ENCODE measurements around the gene DUSP8.
A peak's percentile ranks its signal among the peaks of the same experiment; 100 is the strongest.

The DUSP8 gene

GRCh38 chr11:1562469-1563148 is 9.5 kb downstream of the DUSP8 start:
- no peak for TF ChIP-seq TAF1 (IDR thresholded peaks at IDR 0.05; ENCODE audit: borderline replicate concordance, low read depth, low read length)
- TF ChIP-seq POLR2A (IDR thresholded peaks at IDR 0.05; ENCODE audit: low read depth, low read length) = no peak
- no peak for TF ChIP-seq POLR2AphosphoS5 (IDR thresholded peaks at IDR 0.05; ENCODE audit: low read depth, low read length)
- DNase-seq (ENCODE audit: insufficient read length) = no peak
- FAIRE-seq = no peak

DNA sequence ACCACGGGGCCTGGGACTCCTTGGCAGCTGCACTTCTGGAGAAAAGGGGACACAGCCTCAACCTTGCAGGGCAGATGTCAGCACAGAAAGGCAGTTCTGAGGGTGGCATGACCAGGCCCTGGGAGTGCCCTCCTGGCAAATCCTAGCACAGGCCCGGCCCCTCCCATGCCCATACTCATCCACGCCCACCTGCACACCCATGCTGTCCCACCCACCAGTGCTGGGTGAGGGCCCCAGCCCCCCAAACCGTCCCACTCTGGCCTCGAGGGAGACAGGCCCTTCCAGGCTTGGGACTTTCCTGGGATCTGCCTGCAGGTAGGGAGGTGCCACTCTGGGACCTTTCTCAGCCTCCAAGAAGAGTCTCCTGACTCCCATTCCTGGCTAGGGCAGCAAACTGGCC is 10.1 kb downstream of the DUSP8 start:
- no peak for DNase-seq (ENCODE audit: insufficient read length)
- no peak for FAIRE-seq
- TF ChIP-seq TAF1 (IDR thresholded peaks at IDR 0.05; ENCODE audit: borderline replicate concordance, low read depth, low read length) = no peak

- FAIRE-seq (no peak), DNase-seq (ENCODE audit: insufficient read length) (no peak)
- TF ChIP-seq POLR2AphosphoS5 (IDR thresholded peaks at IDR 0.05; ENCODE audit: low read depth, low read length) (no peak), TAF1 (IDR thresholded peaks at IDR 0.05; ENCODE audit: borderline replicate concordance, low read depth, low read length) (no peak), POLR2A (IDR thresholded peaks at IDR 0.05; ENCODE audit: low read depth, low read length) (no peak)
Measured at GRCh38 chr11:1561266-1561665, 10.8 kb downstream of the DUSP8 start.

DNA sequence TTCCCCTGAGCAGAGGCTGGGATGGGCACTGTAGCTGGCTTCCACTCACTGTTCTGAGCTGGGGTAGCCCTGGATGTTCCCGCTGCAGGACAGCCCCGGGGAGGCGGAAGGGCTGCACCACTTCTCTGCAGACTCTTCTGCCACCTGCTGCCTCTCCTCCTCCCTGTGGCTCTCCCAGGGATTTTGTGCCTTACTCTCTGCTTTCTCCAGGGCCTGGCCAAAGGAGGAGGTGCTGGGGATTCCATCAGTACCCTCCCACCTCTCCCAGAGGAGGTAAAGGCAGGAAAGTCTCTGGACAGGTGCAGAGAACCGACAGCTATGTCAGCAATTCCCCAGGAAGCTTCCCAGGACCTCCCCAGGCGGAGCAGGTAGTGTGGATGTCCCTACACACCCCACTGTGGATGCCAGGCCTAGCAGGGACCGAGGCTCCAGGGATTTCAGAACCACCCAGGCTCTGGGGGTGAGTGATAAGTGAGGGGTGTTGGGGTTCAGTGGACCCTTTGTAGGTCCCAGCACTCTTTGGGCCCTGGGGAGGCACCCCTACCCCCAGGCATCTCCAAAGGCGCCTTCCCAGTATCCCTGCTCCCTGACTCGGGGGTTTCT is 11.3 kb downstream of the DUSP8 start:
- no peak for TF ChIP-seq POLR2A (IDR thresholded peaks at IDR 0.05; ENCODE audit: low read depth, low read length)
- FAIRE-seq = no peak
- DNase-seq (ENCODE audit: insufficient read length) = peak; percentile 35

DNA sequence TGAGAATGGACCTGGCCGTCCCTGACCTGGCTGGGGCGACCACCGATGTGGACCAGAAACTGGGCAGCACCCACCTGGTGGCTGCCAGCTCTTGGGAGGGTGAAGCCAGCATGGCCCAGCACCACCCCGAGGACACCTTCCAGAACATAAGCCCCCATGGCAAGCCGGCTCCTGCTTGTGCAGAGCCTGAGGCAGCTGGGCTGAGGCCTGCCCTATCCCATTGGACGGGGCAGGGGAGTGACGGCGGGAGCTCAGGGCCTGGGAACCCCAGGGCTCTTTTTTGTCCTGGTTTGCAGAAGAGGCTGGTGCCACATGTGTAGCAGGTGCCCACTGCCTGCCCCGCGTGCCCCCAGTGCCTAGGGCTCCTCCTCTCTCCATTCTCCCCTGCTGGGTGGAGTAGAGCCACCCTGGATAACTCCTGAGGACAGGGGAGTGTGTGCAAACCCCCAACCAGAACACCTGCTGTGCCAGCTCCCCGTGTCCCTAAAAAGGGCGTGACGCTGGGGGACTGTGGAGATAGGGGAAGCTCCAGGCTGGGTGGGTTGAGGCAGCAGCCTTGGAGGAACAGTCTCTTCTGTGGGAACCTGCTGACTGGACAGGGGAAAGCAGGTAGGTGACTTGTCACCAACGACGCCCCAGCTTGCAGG is 11.9 kb downstream of the DUSP8 start:
- peak; percentile 30 for DNase-seq (ENCODE audit: insufficient read length)
- no peak for FAIRE-seq
- TF ChIP-seq POLR2AphosphoS5 (IDR thresholded peaks at IDR 0.05; ENCODE audit: low read depth, low read length) (no peak), TAF1 (IDR thresholded peaks at IDR 0.05; ENCODE audit: borderline replicate concordance, low read depth, low read length) (no peak), POLR2A (IDR thresholded peaks at IDR 0.05; ENCODE audit: low read depth, low read length) (no peak)

- DNase-seq (ENCODE audit: insufficient read length) (no peak), FAIRE-seq (no peak)
- TF ChIP-seq TAF1 (IDR thresholded peaks at IDR 0.05; ENCODE audit: borderline replicate concordance, low read depth, low read length) (no peak), POLR2A (IDR thresholded peaks at IDR 0.05; ENCODE audit: low read depth, low read length) (no peak), POLR2AphosphoS5 (IDR thresholded peaks at IDR 0.05; ENCODE audit: low read depth, low read length) (no peak)
Measured at GRCh38 chr11:1559111-1559951, 12.7 kb downstream of the DUSP8 start.

- no peak for TF ChIP-seq POLR2A (IDR thresholded peaks at IDR 0.05; ENCODE audit: low read depth, low read length)
- TF ChIP-seq POLR2AphosphoS5 (IDR thresholded peaks at IDR 0.05; ENCODE audit: low read depth, low read length) = no peak
- no peak for TF ChIP-seq TAF1 (IDR thresholded peaks at IDR 0.05; ENCODE audit: borderline replicate concordance, low read depth, low read length)
- DNase-seq (ENCODE audit: insufficient read length) (no peak), FAIRE-seq (no peak)
Measured at GRCh38 chr11:1558775-1559110, 13.3 kb downstream of the DUSP8 start.

GRCh38 chr11:1557904-1558774 is 13.9 kb downstream of the DUSP8 start:
- no peak for FAIRE-seq
- peak; percentile 19 for DNase-seq (ENCODE audit: insufficient read length)

DNA sequence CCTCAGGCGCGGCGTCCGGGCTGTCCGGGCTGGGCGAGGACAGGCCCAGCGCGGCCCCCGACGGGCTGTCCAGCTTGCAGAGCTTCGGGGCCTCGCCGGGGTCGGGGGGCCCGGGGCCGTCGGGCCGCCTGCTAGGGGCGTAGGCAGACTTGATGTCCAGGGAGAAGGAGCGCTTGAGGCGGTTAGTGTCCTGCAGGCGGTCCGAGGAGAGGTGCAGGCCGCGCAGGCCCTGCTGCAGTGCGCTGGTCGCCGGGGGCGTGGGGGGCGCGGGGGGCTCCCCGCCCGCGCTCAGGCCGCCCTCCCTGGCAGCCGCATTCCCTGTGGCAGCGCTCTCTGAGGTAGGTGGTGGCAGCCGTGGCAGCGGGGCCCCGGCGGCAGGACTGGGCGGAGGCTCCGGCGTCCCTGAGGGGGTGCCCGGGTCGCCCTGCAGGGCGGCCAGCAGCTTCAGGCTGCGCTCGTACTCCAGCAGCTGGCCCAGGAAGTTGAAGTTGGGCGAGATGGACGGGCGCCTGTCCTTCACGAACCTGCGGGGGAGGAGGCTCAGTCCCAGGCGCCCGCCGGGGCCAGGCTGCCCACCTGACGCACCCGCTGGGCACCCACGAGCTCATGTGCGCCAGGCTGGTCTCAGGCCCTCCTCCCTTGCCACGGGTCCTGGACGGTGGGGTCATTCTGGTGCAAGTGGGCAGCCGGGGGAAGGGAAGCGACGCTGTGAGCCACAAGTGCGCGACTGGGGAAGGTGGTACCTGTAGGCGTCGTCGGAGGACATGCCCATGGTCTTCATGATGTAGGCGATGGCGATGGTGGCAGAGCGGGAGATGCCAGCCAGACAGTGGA is 14.8 kb downstream of the DUSP8 start:
- DNase-seq (ENCODE audit: insufficient read length) (no peak), FAIRE-seq (no peak)

More at GRCh38 chr11:1557904-1558774, 13.9 kb downstream of the DUSP8 start:
- TF ChIP-seq POLR2AphosphoS5 (IDR thresholded peaks at IDR 0.05; ENCODE audit: low read depth, low read length) = no peak
- TF ChIP-seq TAF1 (IDR thresholded peaks at IDR 0.05; ENCODE audit: borderline replicate concordance, low read depth, low read length) = no peak
- TF ChIP-seq POLR2A (IDR thresholded peaks at IDR 0.05; ENCODE audit: low read depth, low read length) = no peak

GRCh38 chr11:1556278-1556902 is 15.7 kb downstream of the DUSP8 start:
- no peak for FAIRE-seq
- no peak for TF ChIP-seq POLR2A (IDR thresholded peaks at IDR 0.05; ENCODE audit: low read depth, low read length)
- no peak for TF ChIP-seq TAF1 (IDR thresholded peaks at IDR 0.05; ENCODE audit: borderline replicate concordance, low read depth, low read length)
- no peak for TF ChIP-seq POLR2AphosphoS5 (IDR thresholded peaks at IDR 0.05; ENCODE audit: low read depth, low read length)
- no peak for DNase-seq (ENCODE audit: insufficient read length)

More for the DNA sequence above, 14.8 kb downstream of the DUSP8 start:
- TF ChIP-seq TAF1 (IDR thresholded peaks at IDR 0.05; ENCODE audit: borderline replicate concordance, low read depth, low read length) = no peak
- no peak for TF ChIP-seq POLR2A (IDR thresholded peaks at IDR 0.05; ENCODE audit: low read depth, low read length)
- no peak for TF ChIP-seq POLR2AphosphoS5 (IDR thresholded peaks at IDR 0.05; ENCODE audit: low read depth, low read length)

Data from GM12892 (cell line).